ENCODE results near the gene ELAPOR1. TPM values are rescaled to one million over a fixed set of nuclear protein-coding genes. Genes with fewer than 3 reads are reported as not detected.
A peak's percentile ranks its signal among the peaks of the same experiment; 100 is the strongest.

Gene ELAPOR1
- total and polyA plus RNA-seq, 5 experiments from 2014 or later, result 6.0 to 9.2 (median 7.0) TPM

DNA sequence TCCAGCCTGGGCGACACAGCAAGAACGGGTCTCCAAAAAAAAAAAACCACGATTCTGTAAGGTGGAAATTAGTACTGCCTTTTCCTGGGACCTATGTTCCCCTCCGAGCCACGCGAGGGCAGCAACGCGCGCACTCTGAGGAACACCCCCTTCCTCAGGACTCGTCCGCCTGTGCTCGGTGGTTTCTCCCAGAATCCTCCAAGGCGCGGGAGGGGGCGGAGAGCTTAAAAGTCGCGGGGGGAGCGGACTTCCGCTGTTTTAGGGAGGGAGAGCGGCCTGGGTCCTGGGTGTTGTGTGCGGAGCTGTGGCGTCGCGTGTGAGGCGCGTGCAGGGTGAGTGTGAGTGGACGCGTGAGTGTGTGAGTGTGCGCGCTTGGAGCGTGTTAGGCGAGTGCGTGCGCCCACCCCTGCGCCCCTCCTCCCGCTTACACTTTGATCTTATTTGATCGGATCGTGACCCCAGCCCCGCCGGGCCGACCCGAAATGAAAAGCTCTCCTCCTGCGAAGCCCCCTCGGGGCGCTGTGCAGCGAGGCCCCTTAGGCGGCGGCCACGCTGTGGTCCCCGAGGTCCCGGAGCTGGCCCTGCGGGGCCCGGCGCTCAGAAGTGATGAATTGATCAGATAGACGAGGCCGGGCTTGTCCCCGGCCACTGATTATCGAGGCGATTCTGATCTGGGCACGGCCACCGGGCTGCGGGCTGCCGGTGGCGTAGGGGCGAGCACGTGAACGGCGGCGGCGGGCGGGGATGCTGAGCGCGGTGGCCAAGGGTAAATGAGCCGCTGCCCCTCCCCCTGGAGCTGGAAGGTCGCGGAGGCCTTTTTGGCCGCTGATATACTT, 13.8 kb upstream of the ELAPOR1 start:
- peak; percentile 87 to 90 for ATAC-seq
- Mint-ChIP-seq H3K27ac (peak overlapping the region; percentile 96 to 99 (median 98)), H3K4me3 (peak overlapping the region; percentile 91 to 99 (median 96)), H3K9me3 (no peaks in the 10 kb centered on the region), H3K27me3 (peaks cover 0 to 3% (median 0%) of the 10 kb centered on the region in 5 donors), H3K36me3 (peaks cover 0 to 16% (median 2%) of the 10 kb centered on the region in 3 donors), H3K4me1 (peaks cover 6 to 30% (median 14%) of the 10 kb centered on the region in 4 donors)
- peak; percentile 89 to 99 (median 96) for DNase-seq
- POLR2A ChIA-PET, result interaction anchor here (0.5 to 3.9 kb wide), 37 partner anchors 8 to 1275 kb away, joined by 3 to 103 read pairs (median 4); partner anchors contain the start of genes ATXN7L2, CELSR2, CLCC1 and ELAPOR1

DNA sequence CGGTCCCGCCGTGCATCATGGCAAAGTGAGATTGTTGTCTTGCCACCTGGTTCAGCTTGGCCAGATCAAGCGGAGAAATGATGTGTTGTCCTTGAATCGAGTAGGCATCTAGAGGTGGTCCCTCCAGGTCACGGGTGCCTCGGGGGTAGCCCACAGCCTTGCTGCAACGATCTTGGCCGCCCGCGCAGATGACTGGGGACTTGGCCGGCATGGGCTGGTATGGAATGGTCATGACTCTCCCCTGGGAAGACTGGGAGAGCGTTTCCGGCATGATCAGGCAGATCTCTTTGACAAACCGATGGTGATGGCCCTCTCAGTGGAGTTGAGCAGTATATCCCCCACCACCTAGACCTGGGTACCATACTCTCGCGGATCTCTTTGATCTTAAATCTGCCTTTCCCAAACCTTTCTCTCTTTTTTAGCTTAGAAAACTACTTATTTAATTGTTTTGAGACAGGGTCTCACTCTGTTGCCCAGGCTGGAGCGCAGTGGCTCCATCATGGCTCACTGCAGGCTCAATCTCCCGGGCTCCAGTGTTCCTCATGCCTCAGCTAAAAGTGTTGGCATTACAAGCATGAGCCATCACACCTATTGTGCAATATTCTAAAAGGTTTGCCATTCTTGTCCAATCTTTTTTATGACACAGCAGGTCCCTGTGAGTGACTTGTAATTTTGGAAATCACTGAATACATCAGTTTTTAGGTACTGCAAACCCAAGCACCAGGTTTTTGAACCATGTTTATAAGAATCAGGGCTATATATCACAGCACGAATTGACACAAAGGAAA, 9.4 kb upstream of the ELAPOR1 start:
- POLR2A ChIA-PET, result no interaction called here
- Mint-ChIP-seq H3K27ac (peak overlapping the region in 9 of 10 donors; percentile 16 to 84 (median 49)), H3K4me1 (peaks cover 9 to 22% (median 14%) of the 10 kb centered on the region in 4 donors), H3K36me3 (no peaks in the 10 kb centered on the region), H3K4me3 (peak overlapping the region in 1 of 10 donors; percentile 14), H3K27me3 (peaks cover 0 to 3% (median 0%) of the 10 kb centered on the region in 5 donors), H3K9me3 (no peaks in the 10 kb centered on the region)
- no peak for DNase-seq
- ATAC-seq, result no peak

DNA sequence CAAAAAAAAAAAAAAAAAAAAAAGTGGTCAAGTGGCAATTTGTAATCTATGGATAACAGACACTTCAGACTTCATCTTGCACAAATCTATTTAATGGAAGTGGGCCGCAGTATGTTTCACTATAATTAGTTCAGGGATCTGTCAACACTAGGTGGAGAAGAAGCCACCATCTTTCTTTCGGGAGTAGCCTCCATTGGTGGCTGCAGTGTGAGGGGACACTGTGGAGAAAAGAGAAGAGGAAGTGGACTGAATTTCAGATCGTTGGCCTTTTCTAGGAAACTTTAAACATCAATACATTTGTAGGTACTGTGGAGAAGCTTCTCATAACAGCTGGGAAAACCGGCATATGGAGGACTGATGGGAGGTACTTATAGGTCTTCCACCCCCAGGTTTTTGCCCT, 8.0 kb upstream of the ELAPOR1 start:
- POLR2A ChIA-PET, result no interaction called here
- H3K4me3 Mint-ChIP-seq, result no peak overlapping the region
- no peaks in the 10 kb centered on the region for H3K27me3 Mint-ChIP-seq
- ATAC-seq (no peak), DNase-seq (no peak)
- peaks cover 9 to 27% (median 14%) of the 10 kb centered on the region in 4 donors for H3K4me1 Mint-ChIP-seq
- H3K36me3 Mint-ChIP-seq, result no peaks in the 10 kb centered on the region
- peak overlapping the region in 6 of 10 donors; percentile 3 to 69 (median 43) for H3K27ac Mint-ChIP-seq
- no peaks in the 10 kb centered on the region for H3K9me3 Mint-ChIP-seq

DNA sequence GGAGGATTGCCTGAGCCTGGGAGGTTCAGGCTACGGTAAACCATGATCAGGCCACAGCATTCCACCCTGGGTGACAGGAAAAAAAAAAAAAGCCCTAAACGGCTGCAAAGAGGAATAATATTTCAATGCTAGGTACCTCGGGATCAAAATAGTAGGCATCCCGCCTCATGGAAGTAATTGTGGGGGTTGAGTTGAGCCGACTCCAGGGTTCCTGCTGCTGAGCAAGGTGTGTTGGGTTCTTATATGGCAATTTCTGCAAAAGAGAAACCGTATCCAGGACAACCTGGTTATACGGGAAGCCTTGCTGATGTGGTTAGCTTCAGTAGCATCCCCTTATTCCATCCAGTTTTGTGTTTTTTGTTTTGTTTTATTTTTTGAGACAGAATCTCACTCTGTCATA, 6.1 kb upstream of the ELAPOR1 start:
- H3K36me3 Mint-ChIP-seq, result no peaks in the 10 kb centered on the region
- POLR2A ChIA-PET, result no interaction called here
- ATAC-seq (no peak), DNase-seq (no peak)
- H3K4me3 Mint-ChIP-seq, result no peak overlapping the region
- no peaks in the 10 kb centered on the region for H3K9me3 Mint-ChIP-seq
- H3K27me3 Mint-ChIP-seq, result peaks cover 0 to 4% (median 0%) of the 10 kb centered on the region in 5 donors
- H3K27ac Mint-ChIP-seq, result peak overlapping the region in 1 of 10 donors; percentile 39
- peaks cover 12 to 23% (median 21%) of the 10 kb centered on the region in 4 donors for H3K4me1 Mint-ChIP-seq

GRCh38 chr1:109109906-109110305, 4.0 kb upstream of the ELAPOR1 start:
- H3K4me1 Mint-ChIP-seq, result peaks cover 25 to 41% (median 36%) of the 10 kb centered on the region in 4 donors
- H3K27ac Mint-ChIP-seq, result peak overlapping the region in 9 of 10 donors; percentile 12 to 100 (median 64)
- ATAC-seq (no peak), DNase-seq (peak in 1 of 10 donors; percentile 12)
- H3K27me3 Mint-ChIP-seq, result peaks cover 0 to 7% (median 0%) of the 10 kb centered on the region in 5 donors
- POLR2A ChIA-PET, result interaction anchor here (4.6 kb wide), 1 partner anchor 10 kb away, joined by 73 read pairs; no protein-coding TSS in a partner anchor
- H3K36me3 Mint-ChIP-seq, result no peaks in the 10 kb centered on the region
- H3K9me3 Mint-ChIP-seq, result no peaks in the 10 kb centered on the region
- H3K4me3 Mint-ChIP-seq, result no peak overlapping the region

GRCh38 chr1:109111386-109112055, 2.4 kb upstream of the ELAPOR1 start:
- H3K4me1 Mint-ChIP-seq, result peaks cover 25 to 43% (median 36%) of the 10 kb centered on the region in 4 donors
- ATAC-seq (no peak), DNase-seq (no peak)
- peak overlapping the region in 9 of 10 donors; percentile 65 to 100 (median 94) for H3K27ac Mint-ChIP-seq
- H3K27me3 Mint-ChIP-seq, result peaks cover 0 to 9% (median 0%) of the 10 kb centered on the region in 5 donors
- no peaks in the 10 kb centered on the region for H3K9me3 Mint-ChIP-seq
- no peaks in the 10 kb centered on the region for H3K36me3 Mint-ChIP-seq
- peak overlapping the region in 1 of 10 donors; percentile 39 for H3K4me3 Mint-ChIP-seq
- POLR2A ChIA-PET, result interaction anchor here (1.6 to 4.6 kb wide), 3 partner anchors 12 to 103 kb away, joined by 3 to 73 read pairs (median 8); partner anchors contain the start of gene SARS1

- DNase-seq, result peak in 1 of 10 donors; percentile 20
- Mint-ChIP-seq H3K27me3 (peaks cover 0 to 9% (median 0%) of the 10 kb centered on the region in 5 donors), H3K27ac (peak overlapping the region; percentile 79 to 100 (median 94)), H3K4me1 (peaks cover 24 to 43% (median 36%) of the 10 kb centered on the region in 4 donors), H3K36me3 (no peaks in the 10 kb centered on the region), H3K9me3 (no peaks in the 10 kb centered on the region), H3K4me3 (peak overlapping the region; percentile 86 to 98 (median 89))
- no peak for ATAC-seq
- POLR2A ChIA-PET, result interaction anchor here (1.0 to 4.6 kb wide), 6 partner anchors 9 to 102 kb away, joined by 3 to 73 read pairs (median 6); partner anchors contain the start of genes SARS1, TAF13 and TMEM167B
Measured at GRCh38 chr1:109112056-109112651, 1.8 kb upstream of the ELAPOR1 start.

- Mint-ChIP-seq H3K9me3 (no peaks in the 10 kb centered on the region), H3K4me3 (peak overlapping the region; percentile 86 to 98 (median 89)), H3K4me1 (peaks cover 22 to 43% (median 36%) of the 10 kb centered on the region in 4 donors), H3K27ac (peak overlapping the region; percentile 79 to 100 (median 94)), H3K27me3 (peaks cover 0 to 11% (median 0%) of the 10 kb centered on the region in 5 donors), H3K36me3 (no peaks in the 10 kb centered on the region)
- peak; percentile 55 to 61 for ATAC-seq
- POLR2A ChIA-PET, result interaction anchor here (0.6 to 4.6 kb wide), 10 partner anchors 10 to 1479 kb away, joined by 3 to 73 read pairs (median 4); partner anchors contain the start of genes SARS1, TAF13, TMEM167B and WDR47
- peak; percentile 80 to 95 (median 88) for DNase-seq
Measured at GRCh38 chr1:109112652-109113285, 1.1 kb upstream of the ELAPOR1 start.

DNA sequence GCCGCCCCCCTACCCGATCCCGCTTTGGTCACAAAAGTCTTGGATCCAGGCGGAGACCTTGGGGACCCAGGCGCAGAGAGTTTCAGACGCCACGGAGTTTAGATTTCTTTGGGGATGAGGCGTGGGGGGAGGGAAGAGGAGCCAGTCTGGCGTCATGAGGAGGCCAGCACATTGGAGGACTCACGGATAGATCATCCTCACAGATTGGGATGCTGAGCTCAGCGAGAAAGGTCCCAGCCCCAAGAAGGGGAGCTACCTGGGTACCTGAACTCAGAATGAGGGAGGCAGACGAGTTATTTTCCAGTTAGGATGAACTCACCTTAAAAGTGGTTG, 393 bp downstream of the ELAPOR1 start:
- DNase-seq (peak in 1 of 10 donors; percentile 31), ATAC-seq (no peak)
- peaks cover 0 to under 1% (median 0%) of the 10 kb centered on the region in 3 donors for H3K36me3 Mint-ChIP-seq
- H3K9me3 Mint-ChIP-seq, result no peaks in the 10 kb centered on the region
- H3K4me3 Mint-ChIP-seq, result peak overlapping the region; percentile 86 to 98 (median 87)
- POLR2A ChIA-PET, result interaction anchor here (1.1 to 2.0 kb wide), 4 partner anchors 14 to 85 kb away, joined by 3 to 20 read pairs (median 6); partner anchors contain the start of genes TMEM167B and WDR47
- H3K27me3 Mint-ChIP-seq, result peaks cover 0 to 11% (median 0%) of the 10 kb centered on the region in 5 donors
- H3K27ac Mint-ChIP-seq, result peak overlapping the region; percentile 13 to 100 (median 86)
- H3K4me1 Mint-ChIP-seq, result peaks cover 26 to 43% (median 36%) of the 10 kb centered on the region in 4 donors

DNA sequence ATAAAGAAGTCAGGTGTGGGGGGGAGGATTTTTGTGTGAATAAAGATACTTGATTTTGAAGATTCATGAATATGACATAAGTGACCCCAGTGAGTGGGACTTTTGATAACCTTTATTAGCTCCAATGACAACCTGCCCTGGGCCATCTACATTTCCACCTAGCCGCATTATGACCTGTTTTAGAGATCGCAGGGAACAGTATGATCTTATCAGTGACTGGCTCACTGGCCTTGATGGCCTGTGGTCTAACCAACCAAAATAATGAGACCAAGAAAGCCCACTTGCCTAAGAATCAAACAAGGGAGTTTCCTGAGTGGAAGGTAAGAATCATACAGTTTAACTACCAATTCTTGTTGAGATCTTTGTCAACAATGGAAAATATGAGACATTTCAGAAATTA, 1.8 kb downstream of the ELAPOR1 start:
- Mint-ChIP-seq H3K27ac (peak overlapping the region in 1 of 10 donors; percentile 26), H3K4me1 (peaks cover 23 to 33% (median 28%) of the 10 kb centered on the region in 4 donors), H3K4me3 (no peak overlapping the region), H3K27me3 (peaks cover 0 to 11% (median 0%) of the 10 kb centered on the region in 5 donors), H3K36me3 (peaks cover 0 to 4% (median 0%) of the 10 kb centered on the region in 3 donors), H3K9me3 (no peaks in the 10 kb centered on the region)
- no peak for ATAC-seq
- DNase-seq, result no peak
- POLR2A ChIA-PET, result no interaction called here

DNA sequence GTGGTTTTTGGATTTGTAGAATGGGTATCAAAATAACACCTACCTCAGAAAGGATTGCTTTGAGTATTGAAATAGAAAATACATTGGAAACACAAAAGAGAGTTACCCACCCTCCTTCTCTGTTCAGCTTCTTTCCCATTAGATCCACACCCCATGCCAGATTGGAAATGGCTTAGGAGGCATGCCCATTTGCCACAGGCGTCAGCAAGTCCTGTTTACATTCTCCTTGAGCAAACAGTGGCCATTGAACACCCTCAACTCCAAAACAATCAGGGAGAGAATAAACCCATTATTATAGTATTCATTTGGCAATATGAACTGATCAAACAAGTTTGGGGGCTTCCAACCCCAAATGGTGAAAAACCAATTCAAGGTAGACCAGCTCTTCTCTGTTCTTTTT, 2.4 kb downstream of the ELAPOR1 start:
- H3K4me1 Mint-ChIP-seq, result peaks cover 23 to 32% (median 28%) of the 10 kb centered on the region in 4 donors
- DNase-seq, result no peak
- H3K27me3 Mint-ChIP-seq, result peaks cover 0 to 11% (median 0%) of the 10 kb centered on the region in 5 donors
- no peak overlapping the region for H3K4me3 Mint-ChIP-seq
- no peaks in the 10 kb centered on the region for H3K9me3 Mint-ChIP-seq
- POLR2A ChIA-PET, result interaction anchor here (1.4 kb wide), 1 partner anchor 16 kb away, joined by 5 read pairs; no protein-coding TSS in a partner anchor
- no peak for ATAC-seq
- peaks cover 0 to 4% (median 0%) of the 10 kb centered on the region in 3 donors for H3K36me3 Mint-ChIP-seq
- H3K27ac Mint-ChIP-seq, result no peak overlapping the region
